Caco-2 (cell line): ENCODE results near the gene CYTIP. TPM values are rescaled to one million over a fixed set of nuclear protein-coding genes. Genes with fewer than 3 reads are reported as not detected.

Experiments
- BruUV-seq: library from RNA; stranded (reverse); fragments of 400-500 nt; replicated peaks from 2 replicates; lab custom pipeline; 2021; lab: Mats Ljungman, UMichigan
- CTCF ChIA-PET: fragments of 300-600 bp; sonication (Branson Sonifier 250); formaldehyde crosslinking; loops from one replicate; lab custom pipeline; 2022; ENCODE audit warnings: antibody characterized with exemption; lab: Charles Lee
- POLR2A ChIA-PET: fragments of 300-600 bp; sonication (Branson Sonifier 250); formaldehyde crosslinking; loops from one replicate; lab custom pipeline; 2022; ENCODE audit warnings: antibody characterized with exemption; lab: Charles Lee
- DNase-seq, 2 experiments: peaks; one replicate each; pipeline versions ENCODE4 v3.0.0 to v3.0.0-alpha.2; 2020 to 2022
- H3K27me3 ChIP-seq: replicated peaks from 2 replicates; pipeline ENCODE4 v1.6.0; 2011; ENCODE audit warnings: low read length; ENCODE audit not compliant: control insufficient read depth, insufficient read depth
- H3K36me3 ChIP-seq: 2 replicates; pipeline ENCODE4 v1.5.1; 2011; ENCODE audit warnings: low read length; ENCODE audit not compliant: control insufficient read depth, insufficient read depth
- H3K4me1 ChIP-seq: fragments of 250-450 bp; sonication (Bioruptor Pico); 2 replicates; pipeline ENCODE4 v1.5.1; 2020; ENCODE audit warnings: mild to moderate bottlenecking
- H3K4me3 ChIP-seq: 2 replicates; pipeline ENCODE4 v1.5.1; 2011; ENCODE audit warnings: low read depth, mild to moderate bottlenecking, control low read depth, low read length
- H3K9me3 ChIP-seq: fragments of 250-450 bp; sonication (Bioruptor Pico); 2 replicates; pipeline ENCODE4 v1.5.1; 2020; ENCODE audit warnings: mild to moderate bottlenecking, moderate library complexity
- H3K27ac Mint-ChIP-seq: one replicate; pipeline ENCODE4 v1.8.0; 2022; ENCODE audit warnings: mixed read lengths; ENCODE audit not compliant: unreplicated experiment
- H3K27me3 Mint-ChIP-seq: one replicate; pipeline ENCODE4 v1.8.0; 2022; ENCODE audit warnings: mixed read lengths; ENCODE audit not compliant: insufficient read depth, unreplicated experiment
- H3K36me3 Mint-ChIP-seq: one replicate; pipeline ENCODE4 v1.8.0; 2022; ENCODE audit warnings: mild to moderate bottlenecking, mixed read lengths; ENCODE audit not compliant: insufficient read depth, unreplicated experiment
- H3K4me1 Mint-ChIP-seq: one replicate; pipeline ENCODE4 v1.8.0; 2022; ENCODE audit warnings: low read depth, mixed read lengths; ENCODE audit not compliant: unreplicated experiment
- H3K4me3 Mint-ChIP-seq: one replicate; pipeline ENCODE4 v1.8.0; 2022; ENCODE audit warnings: mild to moderate bottlenecking, moderate library complexity, mixed read lengths; ENCODE audit not compliant: unreplicated experiment
- H3K9me3 Mint-ChIP-seq: one replicate; pipeline ENCODE4 v1.8.0; 2022; ENCODE audit warnings: mixed read lengths; ENCODE audit not compliant: unreplicated experiment
- intact Hi-C: fragments of 100-400 bp; cut with micrococcal nuclease; formaldehyde crosslinking; loops from one replicate; pipeline ENCODE4 v1.10.0; 2022; ENCODE audit not compliant: unreplicated experiment
- total RNA-seq: library from RNA; stranded (reverse); gene quantifications from 2 replicates; pipeline ENCODE4 v1.2.3, GENCODE V29; 2022
- TF ChIP-seq, protein P1 (sequence below), 2 experiments: fragments of 200-600 bp in 1 of 2; IDR thresholded peaks; 1 replicate in 1 of 2; 2 replicates in 1 of 2; pipeline versions ENCODE4 v1.5.1 to v1.8.0; 2011 to 2022; ENCODE audit warnings: antibody characterized with exemption in 1 of 2, control low read depth in 1 of 2, inconsistent platforms in 1 of 2, low read depth in 1 of 2, low read length in 1 of 2, mild to moderate bottlenecking in 1 of 2, moderate library complexity in 1 of 2; ENCODE audit not compliant: insufficient read depth in 1 of 2, severe bottlenecking in 1 of 2, unreplicated experiment in 1 of 2

The CYTIP gene
- total RNA-seq, 1 experiment from 2014 or later = 1.1 TPM

DNA sequence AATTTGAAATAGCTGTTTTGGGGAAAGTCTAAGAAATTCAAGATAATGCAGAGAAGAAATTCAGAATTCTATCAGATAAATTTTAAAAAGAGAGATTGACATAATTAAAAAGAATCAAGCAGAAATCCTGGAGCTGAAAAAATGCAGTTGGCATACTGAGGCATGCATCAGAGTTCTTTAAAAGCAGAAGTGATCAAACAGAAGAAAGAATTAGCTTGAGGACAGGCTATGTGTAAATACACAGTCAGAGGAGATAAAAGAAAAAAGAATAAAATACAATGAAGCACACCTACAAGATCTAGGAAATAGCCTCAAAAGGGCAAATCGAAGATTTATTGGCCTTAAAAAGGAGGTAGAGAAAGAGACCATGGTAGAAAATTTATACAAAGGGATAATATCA lies 57.1 kb downstream of the CYTIP start:
- Histone ChIP-seq H3K9me3 (0 out of 2 replicates have a peak, but pooled peaks cover 5% of the 10 kb centered on the region), H3K4me1 (no peaks in the 10 kb centered on the region), H3K4me3 (no peak overlapping the region), H3K27me3 (no peaks in the 10 kb centered on the region), H3K36me3 (no peaks in the 10 kb centered on the region)
- no TSS peak for BruUV-seq
- intact Hi-C loops = no loop called here
- ChIA-PET CTCF (no interaction called here), POLR2A (no interaction called here)
- no peaks in the 10 kb centered on the region for H3K9me3 Mint-ChIP-seq
- no peak overlapping the region for H3K4me3 Mint-ChIP-seq
- no peak overlapping the region for H3K27ac Mint-ChIP-seq
- no peaks in the 10 kb centered on the region for H3K27me3 Mint-ChIP-seq
- TF ChIP-seq, protein P1, sequence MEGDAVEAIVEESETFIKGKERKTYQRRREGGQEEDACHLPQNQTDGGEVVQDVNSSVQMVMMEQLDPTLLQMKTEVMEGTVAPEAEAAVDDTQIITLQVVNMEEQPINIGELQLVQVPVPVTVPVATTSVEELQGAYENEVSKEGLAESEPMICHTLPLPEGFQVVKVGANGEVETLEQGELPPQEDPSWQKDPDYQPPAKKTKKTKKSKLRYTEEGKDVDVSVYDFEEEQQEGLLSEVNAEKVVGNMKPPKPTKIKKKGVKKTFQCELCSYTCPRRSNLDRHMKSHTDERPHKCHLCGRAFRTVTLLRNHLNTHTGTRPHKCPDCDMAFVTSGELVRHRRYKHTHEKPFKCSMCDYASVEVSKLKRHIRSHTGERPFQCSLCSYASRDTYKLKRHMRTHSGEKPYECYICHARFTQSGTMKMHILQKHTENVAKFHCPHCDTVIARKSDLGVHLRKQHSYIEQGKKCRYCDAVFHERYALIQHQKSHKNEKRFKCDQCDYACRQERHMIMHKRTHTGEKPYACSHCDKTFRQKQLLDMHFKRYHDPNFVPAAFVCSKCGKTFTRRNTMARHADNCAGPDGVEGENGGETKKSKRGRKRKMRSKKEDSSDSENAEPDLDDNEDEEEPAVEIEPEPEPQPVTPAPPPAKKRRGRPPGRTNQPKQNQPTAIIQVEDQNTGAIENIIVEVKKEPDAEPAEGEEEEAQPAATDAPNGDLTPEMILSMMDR (IDR thresholded peaks at IDR 0.05; ENCODE audit: insufficient read depth in 1 of 2, low read depth in 1 of 2, low read length in 1 of 2, severe bottlenecking in 1 of 2, unreplicated experiment in 1 of 2) = no peak
- H3K4me1 Mint-ChIP-seq = no peaks in the 10 kb centered on the region
- H3K36me3 Mint-ChIP-seq = no peaks in the 10 kb centered on the region
- DNase-seq = no peak

DNA sequence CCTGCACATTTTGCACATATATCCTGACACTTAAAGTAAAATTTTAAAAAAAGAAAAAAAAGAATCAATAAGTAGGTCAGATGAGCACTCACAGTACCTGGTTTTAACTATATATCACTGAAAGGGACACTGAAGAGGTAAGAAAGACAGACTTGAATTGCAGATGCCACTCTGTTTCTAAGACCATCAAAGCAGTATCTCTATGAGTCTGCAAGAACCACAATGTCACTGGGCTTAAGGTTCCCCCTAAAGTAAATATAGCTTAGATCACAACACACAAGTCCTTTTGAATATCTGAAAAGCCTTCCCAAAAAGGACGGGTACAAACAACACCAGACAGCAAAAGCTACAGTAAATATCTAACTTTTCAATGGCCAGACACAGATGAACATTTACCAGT lies 57.6 kb downstream of the CYTIP start:
- no peaks in the 10 kb centered on the region for H3K36me3 Mint-ChIP-seq
- CTCF ChIA-PET = no interaction called here
- no peaks in the 10 kb centered on the region for H3K27me3 ChIP-seq
- TF ChIP-seq, protein P1 (IDR thresholded peaks at IDR 0.05; ENCODE audit: insufficient read depth in 1 of 2, low read depth in 1 of 2, low read length in 1 of 2, severe bottlenecking in 1 of 2, unreplicated experiment in 1 of 2) = no peak
- H3K4me3 Mint-ChIP-seq = no peak overlapping the region
- H3K9me3 ChIP-seq = 0 out of 2 replicates have a peak, but pooled peaks cover 5% of the 10 kb centered on the region
- intact Hi-C loops = no loop called here
- no peaks in the 10 kb centered on the region for H3K27me3 Mint-ChIP-seq
- no peaks in the 10 kb centered on the region for H3K4me1 ChIP-seq
- no peak for DNase-seq
- no peaks in the 10 kb centered on the region for H3K4me1 Mint-ChIP-seq
- no peak overlapping the region for H3K4me3 ChIP-seq
- no peak overlapping the region for H3K27ac Mint-ChIP-seq
- no peaks in the 10 kb centered on the region for H3K9me3 Mint-ChIP-seq
- no TSS peak for BruUV-seq
- POLR2A ChIA-PET = no interaction called here
- H3K36me3 ChIP-seq = no peaks in the 10 kb centered on the region

DNA sequence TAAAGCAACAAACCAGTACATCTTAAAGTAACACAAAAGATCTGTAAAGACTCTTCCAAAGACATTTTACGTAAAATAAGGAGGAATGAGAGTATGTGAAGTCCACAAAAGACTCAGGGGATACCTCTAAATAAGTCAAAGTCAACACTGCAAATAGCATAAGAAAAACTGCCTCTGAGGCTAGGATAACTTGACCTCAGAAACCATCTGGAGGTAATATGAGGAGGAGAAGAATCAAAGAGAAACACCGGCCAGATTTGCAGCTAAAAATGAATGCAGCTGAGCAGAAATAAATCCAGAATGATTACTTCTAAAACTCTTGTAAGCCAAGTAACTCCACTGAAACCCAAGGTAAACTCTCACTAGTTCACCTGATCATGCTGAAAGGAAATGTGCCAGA lies 66.0 kb downstream of the CYTIP start:
- intact Hi-C loops = no loop called here

More for the DNA sequence above, 66.0 kb downstream of the CYTIP start:
- Mint-ChIP-seq H3K27me3 (no peaks in the 10 kb centered on the region), H3K4me1 (no peaks in the 10 kb centered on the region), H3K4me3 (no peak overlapping the region), H3K27ac (no peak overlapping the region), H3K36me3 (peaks cover 6% of the 10 kb centered on the region), H3K9me3 (peaks cover 31% of the 10 kb centered on the region)
- TF ChIP-seq, protein P1 (IDR thresholded peaks at IDR 0.05; ENCODE audit: insufficient read depth in 1 of 2, low read depth in 1 of 2, low read length in 1 of 2, severe bottlenecking in 1 of 2, unreplicated experiment in 1 of 2) = no peak
- Histone ChIP-seq H3K27me3 (no peaks in the 10 kb centered on the region), H3K9me3 (peaks cover 22% of the 10 kb centered on the region), H3K4me1 (no peaks in the 10 kb centered on the region), H3K4me3 (no peak overlapping the region), H3K36me3 (no peaks in the 10 kb centered on the region)
- ChIA-PET CTCF (no interaction called here), POLR2A (no interaction called here)
- no peak for DNase-seq
- BruUV-seq = no TSS peak
